Measurements from ENCODE around the gene RHOB. TPM values are rescaled to one million over a fixed set of nuclear protein-coding genes. Genes with fewer than 3 reads are reported as not detected.
"Not testable (repeated sequence)": the region's sequence is repeated elsewhere in the genome, so short reads cannot be mapped to it uniquely, and the experiment has no call there.

Gene RHOB
- total RNA-seq, 1 donor from 2014 or later: 1,771 TPM

- H3K36me3 ChIP-seq: no peaks in the 10 kb centered on the region
- intact Hi-C loops (cut with DNase I): no loop called here
- no peak overlapping the region for H3K27ac ChIP-seq
- TF ChIP-seq CTCF (IDR thresholded peaks at IDR 0.05) (no peak), POLR2AphosphoS5 (IDR thresholded peaks at IDR 0.05; ENCODE audit: insufficient read depth in 1 of 2, low read depth in 1 of 2) (no peak), POLR2A (IDR thresholded peaks at IDR 0.05) (no peak)
- no peak overlapping the region for H3K4me3 ChIP-seq
- peaks cover 44% of the 10 kb centered on the region for H3K4me1 ChIP-seq
- H3K9me3 ChIP-seq: no peaks in the 10 kb centered on the region
- H3K27me3 ChIP-seq: no peaks in the 10 kb centered on the region
- no peak for DNase-seq (ENCODE audit: extremely low spot score in 2 of 2)
Measured at GRCh38 chr2:20487392-20488174, 40.7 kb downstream of the RHOB start.

GRCh38 chr2:20488201-20488641, 41.3 kb downstream of the RHOB start:
- Histone ChIP-seq H3K36me3 (no peaks in the 10 kb centered on the region), H3K9me3 (no peaks in the 10 kb centered on the region), H3K27ac (peak overlapping the region; percentile 21), H3K27me3 (no peaks in the 10 kb centered on the region), H3K4me3 (no peak overlapping the region), H3K4me1 (peaks cover 39% of the 10 kb centered on the region)
- intact Hi-C loops (cut with DNase I): no loop called here
- no peak for DNase-seq (ENCODE audit: extremely low spot score in 2 of 2)
- TF ChIP-seq CTCF (IDR thresholded peaks at IDR 0.05) (no peak), POLR2AphosphoS5 (IDR thresholded peaks at IDR 0.05; ENCODE audit: insufficient read depth in 1 of 2, low read depth in 1 of 2) (no peak), POLR2A (IDR thresholded peaks at IDR 0.05) (no peak)

- peaks cover 33% of the 10 kb centered on the region for H3K4me1 ChIP-seq
- TF ChIP-seq POLR2AphosphoS5 (IDR thresholded peaks at IDR 0.05; ENCODE audit: insufficient read depth in 1 of 2, low read depth in 1 of 2) (no peak), POLR2A (IDR thresholded peaks at IDR 0.05) (no peak), CTCF (IDR thresholded peaks at IDR 0.05) (no peak)
Measured at GRCh38 chr2:20488782-20489181, 41.9 kb downstream of the RHOB start.

GRCh38 chr2:20490300-20491181, 43.7 kb downstream of the RHOB start:
- peak in 1 of 2 donors; percentile 98 for DNase-seq (ENCODE audit: extremely low spot score in 2 of 2)
- Histone ChIP-seq H3K27me3 (no peaks in the 10 kb centered on the region), H3K27ac (peak overlapping the region; percentile 8), H3K36me3 (no peaks in the 10 kb centered on the region), H3K9me3 (no peaks in the 10 kb centered on the region), H3K4me3 (no peak overlapping the region), H3K4me1 (peaks cover 18% of the 10 kb centered on the region)
- TF ChIP-seq POLR2AphosphoS5 (IDR thresholded peaks at IDR 0.05; ENCODE audit: insufficient read depth in 1 of 2, low read depth in 1 of 2) (peak; percentile 35 to 74), POLR2A (IDR thresholded peaks at IDR 0.05) (no peak)
- intact Hi-C loops (cut with DNase I): no loop called here

More at GRCh38 chr2:20488782-20489181, 41.9 kb downstream of the RHOB start:
- H3K36me3 ChIP-seq: no peaks in the 10 kb centered on the region
- H3K27me3 ChIP-seq: no peaks in the 10 kb centered on the region
- no peak for DNase-seq (ENCODE audit: extremely low spot score in 2 of 2)
- peak overlapping the region; percentile 21 for H3K27ac ChIP-seq
- H3K4me3 ChIP-seq: no peak overlapping the region
- H3K9me3 ChIP-seq: no peaks in the 10 kb centered on the region
- intact Hi-C loops (cut with DNase I): no loop called here

GRCh38 chr2:20491739-20492531, 45.1 kb downstream of the RHOB start:
- H3K27ac ChIP-seq: no peak overlapping the region
- H3K27me3 ChIP-seq: no peaks in the 10 kb centered on the region
- H3K9me3 ChIP-seq: no peaks in the 10 kb centered on the region
- DNase-seq (ENCODE audit: extremely low spot score in 2 of 2): no peak
- no peaks in the 10 kb centered on the region for H3K36me3 ChIP-seq
- intact Hi-C loops (cut with DNase I): no loop called here
- H3K4me1 ChIP-seq: peaks cover 18% of the 10 kb centered on the region
- no peak overlapping the region for H3K4me3 ChIP-seq
- no peak for TF ChIP-seq POLR2A (IDR thresholded peaks at IDR 0.05)
- peak in 1 of 2 donors; percentile 19 for TF ChIP-seq POLR2AphosphoS5 (IDR thresholded peaks at IDR 0.05; ENCODE audit: insufficient read depth in 1 of 2, low read depth in 1 of 2)

GRCh38 chr2:20493095-20493494, 46.2 kb downstream of the RHOB start:
- H3K36me3 ChIP-seq; H3K4me3 ChIP-seq; intact Hi-C loops (cut with DNase I); H3K9me3 ChIP-seq; DNase-seq (ENCODE audit: extremely low spot score in 2 of 2); H3K27me3 ChIP-seq; H3K27ac ChIP-seq: not testable (repeated sequence)
- peaks cover 18% of the 10 kb centered on the region for H3K4me1 ChIP-seq
